GM23338 (cell line): ENCODE measurements around the gene DMAC2L. TPM values are rescaled to one million over a fixed set of nuclear protein-coding genes. Genes with fewer than 3 reads are reported as not detected.

Experiments used
- CREB1 ChIP-seq: fragments of 250-450 bp; sonication (Bioruptor Pico); IDR thresholded peaks from 2 replicates; pipeline ENCODE4 v1.5.0; 2020; ENCODE audit warnings: low read depth, mild to moderate bottlenecking, moderate library complexity
- ETS1 ChIP-seq: IDR thresholded peaks from 2 replicates; pipeline ENCODE4 v1.6.1; 2016; ENCODE audit warnings: antibody characterized with exemption
- EZH2phosphoT487 ChIP-seq: fragments of 200-600 bp; sonication (generic); IDR thresholded peaks from one replicate; pipeline ENCODE4 v1.8.1; 2018; ENCODE audit warnings: antibody characterized with exemption; ENCODE audit not compliant: unreplicated experiment
- JUNB ChIP-seq: IDR thresholded peaks from one replicate; pipeline ENCODE4 v1.6.1; 2016; ENCODE audit warnings: antibody characterized with exemption; ENCODE audit not compliant: unreplicated experiment
- NANOG ChIP-seq: IDR thresholded peaks from 2 replicates; pipeline ENCODE4 v1.6.1; 2016; ENCODE audit warnings: antibody characterized with exemption, borderline replicate concordance
- microRNA-seq: library from miRNA; unstranded; fragments of <30 nt; microRNA quantifications from one replicate; pipeline ENCODE4, GENCODE V29; 2017
- polyA plus RNA-seq: library from polyadenylated mRNA; unstranded; fragments of >200 nt; fragmentation: Nextera tagmentation; extraction: Ambion mirVana; gene quantifications from 2 replicates; pipeline ENCODE4 v1.2.1, GENCODE V29; 2016
- small RNA-seq: library from RNA; depleted of rRNA; stranded (forward); fragments of <200 nt; gene quantifications from one replicate; pipeline ENCODE3, GENCODE V24; 2014; ENCODE audit warnings: low replicate concordance
- total RNA-seq: library from RNA; depleted of rRNA; stranded (reverse); fragments of >200 nt; shearing (Covaris generic); gene quantifications from 2 replicates; pipeline ENCODE4 v1.2.3, GENCODE V29; 2014; rRNA removed
- TF ChIP-seq, protein P1 (sequence below): fragments of 250-450 bp; sonication (Bioruptor Pico); IDR thresholded peaks from 2 replicates; pipeline ENCODE4 v1.5.0; 2020; ENCODE audit warnings: mild to moderate bottlenecking, moderate library complexity

The DMAC2L gene
- total and polyA plus RNA-seq, 2 experiments from 2014 or later: 22.5 to 33.8 TPM

- TF ChIP-seq, protein P1, sequence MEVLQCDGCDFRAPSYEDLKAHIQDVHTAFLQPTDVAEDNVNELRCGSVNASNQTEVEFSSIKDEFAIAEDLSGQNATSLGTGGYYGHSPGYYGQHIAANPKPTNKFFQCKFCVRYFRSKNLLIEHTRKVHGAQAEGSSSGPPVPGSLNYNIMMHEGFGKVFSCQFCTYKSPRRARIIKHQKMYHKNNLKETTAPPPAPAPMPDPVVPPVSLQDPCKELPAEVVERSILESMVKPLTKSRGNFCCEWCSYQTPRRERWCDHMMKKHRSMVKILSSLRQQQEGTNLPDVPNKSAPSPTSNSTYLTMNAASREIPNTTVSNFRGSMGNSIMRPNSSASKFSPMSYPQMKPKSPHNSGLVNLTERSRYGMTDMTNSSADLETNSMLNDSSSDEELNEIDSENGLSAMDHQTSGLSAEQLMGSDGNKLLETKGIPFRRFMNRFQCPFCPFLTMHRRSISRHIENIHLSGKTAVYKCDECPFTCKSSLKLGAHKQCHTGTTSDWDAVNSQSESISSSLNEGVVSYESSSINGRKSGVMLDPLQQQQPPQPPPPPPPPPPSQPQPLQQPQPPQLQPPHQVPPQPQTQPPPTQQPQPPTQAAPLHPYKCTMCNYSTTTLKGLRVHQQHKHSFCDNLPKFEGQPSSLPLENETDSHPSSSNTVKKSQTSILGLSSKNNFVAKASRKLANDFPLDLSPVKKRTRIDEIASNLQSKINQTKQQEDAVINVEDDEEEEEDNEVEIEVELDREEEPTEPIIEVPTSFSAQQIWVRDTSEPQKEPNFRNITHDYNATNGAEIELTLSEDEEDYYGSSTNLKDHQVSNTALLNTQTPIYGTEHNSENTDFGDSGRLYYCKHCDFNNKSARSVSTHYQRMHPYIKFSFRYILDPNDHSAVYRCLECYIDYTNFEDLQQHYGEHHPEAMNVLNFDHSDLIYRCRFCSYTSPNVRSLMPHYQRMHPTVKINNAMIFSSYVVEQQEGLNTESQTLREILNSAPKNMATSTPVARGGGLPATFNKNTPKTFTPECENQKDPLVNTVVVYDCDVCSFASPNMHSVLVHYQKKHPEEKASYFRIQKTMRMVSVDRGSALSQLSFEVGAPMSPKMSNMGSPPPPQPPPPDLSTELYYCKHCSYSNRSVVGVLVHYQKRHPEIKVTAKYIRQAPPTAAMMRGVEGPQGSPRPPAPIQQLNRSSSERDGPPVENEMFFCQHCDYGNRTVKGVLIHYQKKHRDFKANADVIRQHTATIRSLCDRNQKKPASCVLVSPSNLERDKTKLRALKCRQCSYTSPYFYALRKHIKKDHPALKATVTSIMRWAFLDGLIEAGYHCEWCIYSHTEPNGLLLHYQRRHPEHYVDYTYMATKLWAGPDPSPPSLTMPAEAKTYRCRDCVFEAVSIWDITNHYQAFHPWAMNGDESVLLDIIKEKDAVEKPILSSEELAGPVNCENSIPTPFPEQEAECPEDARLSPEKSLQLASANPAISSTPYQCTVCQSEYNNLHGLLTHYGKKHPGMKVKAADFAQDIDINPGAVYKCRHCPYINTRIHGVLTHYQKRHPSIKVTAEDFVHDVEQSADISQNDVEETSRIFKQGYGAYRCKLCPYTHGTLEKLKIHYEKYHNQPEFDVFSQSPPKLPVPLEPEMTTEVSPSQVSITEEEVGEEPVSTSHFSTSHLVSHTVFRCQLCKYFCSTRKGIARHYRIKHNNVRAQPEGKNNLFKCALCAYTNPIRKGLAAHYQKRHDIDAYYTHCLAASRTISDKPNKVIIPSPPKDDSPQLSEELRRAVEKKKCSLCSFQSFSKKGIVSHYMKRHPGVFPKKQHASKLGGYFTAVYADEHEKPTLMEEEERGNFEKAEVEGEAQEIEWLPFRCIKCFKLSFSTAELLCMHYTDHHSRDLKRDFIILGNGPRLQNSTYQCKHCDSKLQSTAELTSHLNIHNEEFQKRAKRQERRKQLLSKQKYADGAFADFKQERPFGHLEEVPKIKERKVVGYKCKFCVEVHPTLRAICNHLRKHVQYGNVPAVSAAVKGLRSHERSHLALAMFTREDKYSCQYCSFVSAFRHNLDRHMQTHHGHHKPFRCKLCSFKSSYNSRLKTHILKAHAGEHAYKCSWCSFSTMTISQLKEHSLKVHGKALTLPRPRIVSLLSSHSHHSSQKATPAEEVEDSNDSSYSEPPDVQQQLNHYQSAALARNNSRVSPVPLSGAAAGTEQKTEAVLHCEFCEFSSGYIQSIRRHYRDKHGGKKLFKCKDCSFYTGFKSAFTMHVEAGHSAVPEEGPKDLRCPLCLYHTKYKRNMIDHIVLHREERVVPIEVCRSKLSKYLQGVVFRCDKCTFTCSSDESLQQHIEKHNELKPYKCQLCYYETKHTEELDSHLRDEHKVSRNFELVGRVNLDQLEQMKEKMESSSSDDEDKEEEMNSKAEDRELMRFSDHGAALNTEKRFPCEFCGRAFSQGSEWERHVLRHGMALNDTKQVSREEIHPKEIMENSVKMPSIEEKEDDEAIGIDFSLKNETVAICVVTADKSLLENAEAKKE (CRISPR knock-in tag): no peak
- TF ChIP-seq EZH2phosphoT487 (no peak), JUNB (no peak), ETS1 (no peak), NANOG (no peak), CREB1 (CRISPR knock-in tag) (no peak)
Observed at GRCh38 chr14:50375760-50376159, 63.6 kb downstream of the DMAC2L start (continued).

Small RNAs within 50 kb of the gene (microRNA-seq; reads per million reads assigned to microRNA genes)
- gene MIR4504: not detected

Small RNAs within 50 kb of the gene (small RNA-seq; reads per million reads assigned to genes)
- gene MIR4504: not detected

Other genes with a start within 250 kb of the DMAC2L start
- 8.0 and 12.3 TPM in 2 replicates for gene VCPKMT, start 195.8 kb upstream of the DMAC2L start, total RNA-seq
- 12.6 and 15.8 TPM in 2 replicates for gene VCPKMT, start 195.8 kb upstream of the DMAC2L start, polyA plus RNA-seq
- gene SOS2, start 80.7 kb upstream of the DMAC2L start, total RNA-seq: 8.7 and 11.4 TPM in 2 replicates
- gene SOS2, start 80.7 kb upstream of the DMAC2L start, polyA plus RNA-seq: 3.5 and 3.8 TPM in 2 replicates
- 22.0 and 28.5 TPM in 2 replicates for gene L2HGDH, start 95 bp upstream of the DMAC2L start, total RNA-seq
- gene L2HGDH, start 95 bp upstream of the DMAC2L start, polyA plus RNA-seq: 12.3 and 13.5 TPM in 2 replicates
- gene CDKL1, start 84.6 kb downstream of the DMAC2L start, total RNA-seq: 0.19 and 0.52 TPM in 2 replicates
- gene CDKL1, start 84.6 kb downstream of the DMAC2L start, polyA plus RNA-seq: 0.52 and 0.56 TPM in 2 replicates
- gene MAP4K5, start 220.2 kb downstream of the DMAC2L start, total RNA-seq: 67.5 and 71.4 TPM in 2 replicates
- gene MAP4K5, start 220.2 kb downstream of the DMAC2L start, polyA plus RNA-seq: 49.7 and 74.6 TPM in 2 replicates
- 5.9 and 7.0 TPM in 2 replicates for gene ATL1, start 247.8 kb downstream of the DMAC2L start, total RNA-seq
- gene ATL1, start 247.8 kb downstream of the DMAC2L start, polyA plus RNA-seq: 3.5 and 5.0 TPM in 2 replicates